Cardiac fibroblast (primary cell): Measurements from ENCODE around the gene RASL10B.

Experiments
- DNase-seq, 2 donors: peaks; one replicate each; pipeline versions ENCODE4 v3.0.0 to v3.0.0-alpha.2; 2010; ENCODE audit warnings: low read depth in 2 of 2
- H3K4me3 ChIP-seq, 2 donors: replicated peaks in 1 of 2; 1 replicate in 1 of 2; 2 replicates in 1 of 2; pipeline ENCODE4 v1.5.1; 2011; ENCODE audit warnings: low read depth in 2 of 2, low read length in 2 of 2, mild to moderate bottlenecking in 2 of 2, moderate library complexity in 1 of 2
- TF ChIP-seq, protein P1 (sequence below): IDR thresholded peaks from one replicate; pipeline ENCODE4 v1.5.1; 2011; ENCODE audit warnings: low read depth, mild to moderate bottlenecking, low read length, inconsistent platforms

Gene RASL10B

DNA sequence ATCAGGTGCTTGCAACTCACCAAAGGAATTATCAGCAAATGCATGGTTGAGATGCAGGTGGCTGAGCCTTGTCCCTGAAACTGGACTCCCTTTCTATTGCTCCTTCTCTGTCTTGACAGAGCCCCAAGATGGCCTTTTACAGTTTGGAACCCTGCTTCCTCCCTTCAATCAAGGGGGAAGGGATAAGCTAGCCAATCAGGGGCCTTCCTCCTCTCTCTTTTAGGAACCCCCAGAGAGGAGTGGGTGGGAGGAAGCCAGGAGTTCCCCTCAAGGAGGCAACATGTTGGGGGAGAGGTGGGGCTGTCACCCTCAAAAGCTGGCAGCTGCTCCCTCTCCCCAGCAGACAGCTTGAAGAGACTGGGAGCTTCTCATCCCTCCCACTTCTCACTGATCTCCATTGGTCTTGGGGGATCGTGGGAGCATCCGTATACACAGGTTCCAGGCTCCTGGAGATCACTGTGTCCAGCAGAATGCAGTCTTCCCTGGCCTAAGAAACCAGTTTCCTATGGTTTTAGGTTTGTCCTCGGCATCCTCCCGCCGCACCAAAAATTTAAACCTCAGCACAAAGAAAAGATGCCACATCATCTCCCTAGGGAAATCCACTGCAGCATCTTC, 7.2 kb downstream of the RASL10B start:
- DNase-seq: no peak
- TF ChIP-seq, protein P1, sequence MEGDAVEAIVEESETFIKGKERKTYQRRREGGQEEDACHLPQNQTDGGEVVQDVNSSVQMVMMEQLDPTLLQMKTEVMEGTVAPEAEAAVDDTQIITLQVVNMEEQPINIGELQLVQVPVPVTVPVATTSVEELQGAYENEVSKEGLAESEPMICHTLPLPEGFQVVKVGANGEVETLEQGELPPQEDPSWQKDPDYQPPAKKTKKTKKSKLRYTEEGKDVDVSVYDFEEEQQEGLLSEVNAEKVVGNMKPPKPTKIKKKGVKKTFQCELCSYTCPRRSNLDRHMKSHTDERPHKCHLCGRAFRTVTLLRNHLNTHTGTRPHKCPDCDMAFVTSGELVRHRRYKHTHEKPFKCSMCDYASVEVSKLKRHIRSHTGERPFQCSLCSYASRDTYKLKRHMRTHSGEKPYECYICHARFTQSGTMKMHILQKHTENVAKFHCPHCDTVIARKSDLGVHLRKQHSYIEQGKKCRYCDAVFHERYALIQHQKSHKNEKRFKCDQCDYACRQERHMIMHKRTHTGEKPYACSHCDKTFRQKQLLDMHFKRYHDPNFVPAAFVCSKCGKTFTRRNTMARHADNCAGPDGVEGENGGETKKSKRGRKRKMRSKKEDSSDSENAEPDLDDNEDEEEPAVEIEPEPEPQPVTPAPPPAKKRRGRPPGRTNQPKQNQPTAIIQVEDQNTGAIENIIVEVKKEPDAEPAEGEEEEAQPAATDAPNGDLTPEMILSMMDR: no peak

DNA sequence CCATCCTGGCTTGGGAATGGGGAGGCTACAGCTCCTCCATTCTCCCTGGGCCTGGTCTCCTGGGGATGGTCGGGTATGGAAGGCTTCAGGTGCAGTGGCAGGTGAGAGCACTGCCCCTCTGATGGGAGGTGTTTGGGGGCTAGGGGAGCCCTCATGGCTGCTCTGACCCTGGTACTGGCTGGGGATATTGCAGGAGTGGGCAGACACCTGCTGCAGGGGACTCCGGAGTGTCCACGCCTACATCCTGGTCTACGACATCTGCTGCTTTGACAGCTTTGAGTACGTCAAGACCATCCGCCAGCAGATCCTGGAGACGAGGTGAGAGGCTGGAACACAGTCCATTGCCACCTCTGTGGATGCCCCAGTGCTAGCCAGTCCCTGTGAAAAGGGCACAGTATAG, 8.8 kb downstream of the RASL10B start:
- no peak for DNase-seq
- no peak overlapping the region for H3K4me3 ChIP-seq
- TF ChIP-seq, protein P1: no peak

More for the DNA sequence above, 7.2 kb downstream of the RASL10B start:
- no peak overlapping the region for H3K4me3 ChIP-seq

DNA sequence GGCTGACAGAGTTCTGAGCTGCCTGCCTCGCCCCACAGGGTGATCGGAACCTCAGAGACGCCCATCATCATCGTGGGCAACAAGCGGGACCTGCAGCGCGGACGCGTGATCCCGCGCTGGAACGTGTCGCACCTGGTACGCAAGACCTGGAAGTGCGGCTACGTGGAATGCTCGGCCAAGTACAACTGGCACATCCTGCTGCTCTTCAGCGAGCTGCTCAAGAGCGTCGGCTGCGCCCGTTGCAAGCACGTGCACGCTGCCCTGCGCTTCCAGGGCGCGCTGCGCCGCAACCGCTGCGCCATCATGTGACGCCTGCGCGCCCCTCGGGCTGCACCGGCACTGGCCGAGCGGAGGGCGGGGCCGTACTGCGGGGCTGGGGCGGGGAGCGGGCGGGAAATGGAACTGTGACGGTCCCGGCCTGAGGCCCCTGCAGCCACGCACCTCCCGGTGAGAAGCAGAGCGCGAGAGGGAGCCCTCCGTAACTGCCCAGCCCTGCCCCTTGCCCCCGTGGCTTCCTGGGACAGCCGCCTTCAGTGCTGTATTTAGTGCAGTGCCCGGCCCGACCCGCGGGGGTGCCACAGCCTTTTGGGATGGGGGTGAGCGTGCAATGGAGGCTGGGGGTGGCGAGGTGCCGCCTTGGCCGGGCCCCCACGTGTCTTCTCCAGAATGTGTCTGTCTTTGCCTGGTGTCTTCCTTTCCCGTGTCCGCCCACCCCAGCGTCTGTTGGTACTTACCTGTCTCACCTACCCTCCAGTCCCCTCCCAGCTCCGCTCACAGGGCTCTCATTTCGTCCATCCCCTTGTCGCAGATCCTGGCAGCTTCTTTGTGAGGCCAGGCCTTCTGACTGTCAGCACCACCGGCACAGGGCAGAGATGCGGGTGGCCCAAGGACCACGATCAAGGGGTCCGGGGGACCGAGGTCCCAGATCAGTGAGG, 9.8 kb downstream of the RASL10B start:
- DNase-seq: no peak
- H3K4me3 ChIP-seq: no peak overlapping the region

DNA sequence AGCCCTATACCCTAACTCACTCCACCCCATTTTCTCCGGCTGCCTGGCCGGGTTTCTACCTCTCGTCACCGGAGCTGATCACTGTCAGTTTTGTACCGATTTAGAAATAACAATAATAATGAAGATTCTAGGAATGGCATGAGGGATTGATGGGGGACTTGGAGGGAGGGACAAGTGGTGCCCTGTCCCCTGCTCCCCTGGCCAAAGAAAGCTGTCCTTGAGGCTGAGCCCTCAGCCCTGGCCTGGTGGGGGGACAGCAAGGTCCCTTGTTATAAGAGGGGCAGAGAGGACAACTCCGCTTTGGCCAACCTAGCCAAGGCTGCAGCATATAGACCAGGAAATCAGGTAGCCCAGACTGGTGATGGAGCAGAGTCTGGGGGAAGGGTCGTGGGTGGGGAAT, 11.1 kb downstream of the RASL10B start:
- no peak for DNase-seq
- no peak overlapping the region for H3K4me3 ChIP-seq
- TF ChIP-seq, protein P1: no peak

More for the DNA sequence above, 9.8 kb downstream of the RASL10B start:
- TF ChIP-seq, protein P1: no peak

DNA sequence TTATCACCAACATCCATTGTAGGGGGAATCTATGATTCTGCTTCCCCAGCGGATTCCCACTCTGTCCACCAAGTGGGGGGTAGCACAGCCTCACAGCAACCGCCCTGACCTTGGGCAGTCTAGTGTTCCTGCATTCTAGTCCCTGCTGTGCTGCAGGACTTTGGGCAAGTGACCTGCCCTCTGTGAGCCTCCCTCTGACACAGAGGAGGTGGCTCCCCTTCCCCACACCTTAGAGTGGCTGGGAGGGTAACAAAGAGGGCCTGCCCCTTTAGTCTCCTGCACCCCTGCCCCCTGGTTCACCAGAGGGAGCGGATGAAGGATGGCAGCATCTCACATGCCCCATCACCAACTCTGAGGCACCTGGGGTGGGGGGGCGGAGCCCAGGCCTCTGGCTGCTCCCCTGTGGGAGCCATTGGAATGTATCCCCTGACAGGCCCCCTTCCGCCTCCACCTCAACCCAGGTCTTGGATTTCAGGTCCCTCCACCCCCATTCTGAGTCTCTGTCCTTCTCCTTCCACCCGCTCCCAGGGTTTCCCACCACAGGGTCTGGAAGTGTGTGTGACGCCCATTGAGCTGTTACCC, 11.5 kb downstream of the RASL10B start:
- TF ChIP-seq, protein P1: no peak
- H3K4me3 ChIP-seq: no peak overlapping the region
- DNase-seq: no peak

DNA sequence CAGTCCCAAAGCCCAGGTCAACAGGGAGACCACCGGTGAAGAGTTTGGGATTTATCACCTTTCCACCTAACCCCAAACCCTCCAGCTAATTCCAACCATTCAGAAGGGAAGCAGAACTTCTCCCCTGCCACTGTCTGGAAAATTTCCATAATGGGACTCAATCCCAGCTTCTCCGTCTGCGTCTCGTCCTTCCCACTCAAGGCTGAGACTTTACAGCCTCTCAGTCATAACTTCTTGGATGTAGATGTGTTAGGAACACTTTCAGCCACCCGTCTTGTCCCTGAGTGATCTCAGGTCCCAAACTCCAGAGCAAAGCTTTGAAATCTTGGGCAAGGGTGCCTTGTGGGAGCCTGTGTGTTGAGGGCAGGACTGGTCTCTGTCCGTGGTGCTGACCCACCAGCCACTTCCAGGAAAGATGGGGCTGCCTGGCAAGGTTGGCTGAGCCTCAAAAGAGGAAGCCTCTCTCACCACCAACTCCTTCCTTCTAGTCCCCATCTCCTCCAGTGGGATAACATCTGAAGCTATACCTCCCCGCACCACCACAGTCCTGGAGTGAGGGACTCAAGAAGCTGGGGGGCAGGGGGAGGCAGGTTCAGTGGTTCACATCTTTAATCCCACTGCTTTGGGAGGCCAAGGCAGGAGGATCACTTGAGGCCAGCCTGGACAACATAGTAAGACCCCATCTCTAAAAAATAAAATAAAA, 12.3 kb downstream of the RASL10B start:
- TF ChIP-seq, protein P1: no peak
- DNase-seq: peak; percentile 45 to 58
- H3K4me3 ChIP-seq: no peak overlapping the region
